H9 (cell line): ENCODE results near the gene DLX1. TPM values are rescaled to one million over a fixed set of nuclear protein-coding genes. Genes with fewer than 3 reads are reported as not detected.

ENCODE experiments used
- DNase-seq: peaks from one replicate; pipeline ENCODE4 v3.0.0-alpha.2; 2017
- H2AFZ ChIP-seq: one replicate; pipeline ENCODE4 v1.6.1; 2013; ENCODE audit warnings: mild to moderate bottlenecking, low read length, control low read depth, moderate library complexity
- H2AK5ac ChIP-seq: 2 replicates; pipeline ENCODE4 v1.6.1; 2013; ENCODE audit warnings: low read length, control low read depth, mixed read lengths; ENCODE audit not compliant: insufficient read length
- H2BK120ac ChIP-seq: one replicate; pipeline ENCODE4 v1.6.1; 2013; ENCODE audit warnings: low read depth, mild to moderate bottlenecking, low read length, control low read depth, inconsistent platforms; ENCODE audit not compliant: poor library complexity, severe bottlenecking
- H2BK12ac ChIP-seq: 2 replicates; pipeline ENCODE4 v1.6.1; 2013; ENCODE audit warnings: low read length, control low read depth, mixed read lengths, low read depth; ENCODE audit not compliant: insufficient read length
- H2BK15ac ChIP-seq: 2 replicates; pipeline ENCODE4 v1.6.1; 2013; ENCODE audit warnings: low read depth, low read length, control low read depth
- H2BK20ac ChIP-seq: one replicate; pipeline ENCODE4 v1.6.1; 2013; ENCODE audit warnings: low read depth, mild to moderate bottlenecking, low read length, control low read depth, inconsistent platforms; ENCODE audit not compliant: poor library complexity, severe bottlenecking
- H2BK5ac ChIP-seq: 2 replicates; pipeline ENCODE4 v1.6.1; 2013; ENCODE audit warnings: low read length, control low read depth, mixed read lengths; ENCODE audit not compliant: insufficient read length
- H3K14ac ChIP-seq: 2 replicates; pipeline ENCODE4 v1.6.1; 2013; ENCODE audit warnings: low read length, control low read depth; ENCODE audit not compliant: insufficient read depth
- H3K18ac ChIP-seq: 2 replicates; pipeline ENCODE4 v1.6.1; 2013; ENCODE audit warnings: low read depth, mild to moderate bottlenecking, mixed read lengths, low read length, control low read depth; ENCODE audit not compliant: insufficient read length
- H3K23ac ChIP-seq: 2 replicates; pipeline ENCODE4 v1.6.1; 2013; ENCODE audit warnings: low read length, control low read depth, mixed read lengths, low read depth; ENCODE audit not compliant: insufficient read length
- H3K23me2 ChIP-seq: 2 replicates; pipeline ENCODE4 v1.6.1; 2013; ENCODE audit warnings: low read depth, mild to moderate bottlenecking, mixed read lengths, low read length, control low read depth; ENCODE audit not compliant: insufficient read length, poor library complexity, severe bottlenecking
- H3K27ac ChIP-seq: 2 replicates; pipeline ENCODE4 v1.5.1; 2013; ENCODE audit warnings: low read length, control low read depth, mixed read lengths, low read depth; ENCODE audit not compliant: insufficient read length
- H3K27me3 ChIP-seq: 2 replicates; pipeline ENCODE4 v1.6.1; 2013; ENCODE audit warnings: low read length, control low read depth, inconsistent platforms; ENCODE audit not compliant: insufficient read depth
- H3K4ac ChIP-seq: 2 replicates; pipeline ENCODE4 v1.6.1; 2013; ENCODE audit warnings: low read depth, mild to moderate bottlenecking, control low read depth, inconsistent platforms, low read length, moderate library complexity
- H3K4me1 ChIP-seq: 2 replicates; pipeline ENCODE4 v1.6.1; 2013; ENCODE audit warnings: low read length, control low read depth, inconsistent platforms; ENCODE audit not compliant: insufficient read depth
- H3K4me2 ChIP-seq: 2 replicates; pipeline ENCODE4 v1.6.1; 2013; ENCODE audit warnings: low read length, control low read depth, mixed read lengths; ENCODE audit not compliant: insufficient read length, insufficient read depth
- H3K56ac ChIP-seq: 2 replicates; pipeline ENCODE4 v1.6.1; 2013; ENCODE audit warnings: low read depth, mild to moderate bottlenecking, mixed read lengths, low read length, control low read depth; ENCODE audit not compliant: insufficient read length
- H3K79me1 ChIP-seq: 2 replicates; pipeline ENCODE4 v1.6.1; 2013; ENCODE audit warnings: low read depth, mild to moderate bottlenecking, moderate library complexity, low read length, control low read depth, inconsistent platforms; ENCODE audit not compliant: insufficient read depth, poor library complexity, severe bottlenecking
- H3K79me2 ChIP-seq: 2 replicates; pipeline ENCODE4 v1.6.1; 2013; ENCODE audit warnings: low read length, control low read depth, inconsistent platforms; ENCODE audit not compliant: insufficient read depth
- H3K9ac ChIP-seq: 2 replicates; pipeline ENCODE4 v1.6.1; 2013; ENCODE audit warnings: low read length, control low read depth, mixed read lengths; ENCODE audit not compliant: insufficient read length; ENCODE audit errors: extremely low read depth
- H3K9me3 ChIP-seq: one replicate; pipeline ENCODE4 v1.6.1; 2013; ENCODE audit warnings: low read depth, low read length, inconsistent platforms; ENCODE audit not compliant: control insufficient read depth
- H3T11ph ChIP-seq: one replicate; pipeline ENCODE4 v1.6.1; 2013; ENCODE audit warnings: mild to moderate bottlenecking, low read length, control low read depth, inconsistent platforms
- H4K20me1 ChIP-seq: one replicate; pipeline ENCODE4 v1.6.1; 2013; ENCODE audit not compliant: control insufficient read depth, insufficient read length, insufficient read depth
- H4K5ac ChIP-seq: 2 replicates; pipeline ENCODE4 v1.6.1; 2013; ENCODE audit warnings: low read depth, mild to moderate bottlenecking, mixed read lengths, low read length, control low read depth; ENCODE audit not compliant: insufficient read length
- H4K8ac ChIP-seq: replicated peaks from 2 replicates; pipeline ENCODE4 v1.6.1; 2013; ENCODE audit warnings: low read length, control low read depth, mixed read lengths, low read depth; ENCODE audit not compliant: insufficient read length
- H4K91ac ChIP-seq: 2 replicates; pipeline ENCODE4 v1.6.1; 2013; ENCODE audit warnings: low read depth, mild to moderate bottlenecking, moderate library complexity, mixed read lengths, low read length, control low read depth; ENCODE audit not compliant: insufficient read length
- H3K27ac Mint-ChIP-seq, 3 experiments: 2 replicates in 2 of 3; 3 replicates in 1 of 3; pipeline ENCODE4 v1.8.0; 2020 to 2021; ENCODE audit warnings: mixed read lengths in 3 of 3, mild to moderate bottlenecking in 1 of 3, moderate library complexity in 1 of 3
- H3K27me3 Mint-ChIP-seq: 2 replicates; pipeline ENCODE4 v1.8.0; 2021; ENCODE audit warnings: low read depth, mild to moderate bottlenecking, moderate library complexity, mixed read lengths
- H3K36me3 Mint-ChIP-seq, 3 experiments: 2 replicates in 2 of 3; 3 replicates in 1 of 3; pipeline ENCODE4 v1.8.0; 2020 to 2021; ENCODE audit warnings: low read depth in 3 of 3, mixed read lengths in 3 of 3; ENCODE audit not compliant: insufficient read depth in 1 of 3
- H3K4me1 Mint-ChIP-seq, 2 experiments: 2 replicates each; pipeline ENCODE4 v1.8.0; 2020; ENCODE audit warnings: mixed read lengths in 2 of 2
- H3K4me3 Mint-ChIP-seq, 2 experiments: 2 replicates in 1 of 2; 3 replicates in 1 of 2; pipeline ENCODE4 v1.8.0; 2020 to 2021; ENCODE audit warnings: mild to moderate bottlenecking in 2 of 2, mixed read lengths in 2 of 2, moderate library complexity in 1 of 2
- H3K9me3 Mint-ChIP-seq, 2 experiments: 2 replicates in 1 of 2; 3 replicates in 1 of 2; pipeline ENCODE4 v1.8.0; 2020; ENCODE audit warnings: mild to moderate bottlenecking in 2 of 2, mixed read lengths in 2 of 2, moderate library complexity in 1 of 2
- WGBS: extraction: QIAGEN DNeasy Blood & Tissue Kit; methylation state at CpG from one replicate; pipeline ENCODE4 v1.1.7; 2013; ENCODE audit warnings: missing lambda C conversion rate, low lambda C conversion rate, mixed read lengths; ENCODE audit not compliant: insufficient read length; ENCODE audit errors: extremely low coverage; 5-methylcytosine and 5-hydroxymethylcytosine counted together
- total RNA-seq: library from RNA; stranded (reverse); gene quantifications from 2 replicates; pipeline ENCODE4 v1.2.1, GENCODE V29; 2021
- TF ChIP-seq, protein P1 (sequence below): fragments of 200-600 bp; sonication (generic); conservative IDR thresholded peaks from 3 replicates; pipeline ENCODE4 v1.8.0; 2021; ENCODE audit warnings: antibody characterized with exemption, mild to moderate bottlenecking

Gene DLX1
- total RNA-seq, 1 experiment from 2014 or later, result not detected

DNA sequence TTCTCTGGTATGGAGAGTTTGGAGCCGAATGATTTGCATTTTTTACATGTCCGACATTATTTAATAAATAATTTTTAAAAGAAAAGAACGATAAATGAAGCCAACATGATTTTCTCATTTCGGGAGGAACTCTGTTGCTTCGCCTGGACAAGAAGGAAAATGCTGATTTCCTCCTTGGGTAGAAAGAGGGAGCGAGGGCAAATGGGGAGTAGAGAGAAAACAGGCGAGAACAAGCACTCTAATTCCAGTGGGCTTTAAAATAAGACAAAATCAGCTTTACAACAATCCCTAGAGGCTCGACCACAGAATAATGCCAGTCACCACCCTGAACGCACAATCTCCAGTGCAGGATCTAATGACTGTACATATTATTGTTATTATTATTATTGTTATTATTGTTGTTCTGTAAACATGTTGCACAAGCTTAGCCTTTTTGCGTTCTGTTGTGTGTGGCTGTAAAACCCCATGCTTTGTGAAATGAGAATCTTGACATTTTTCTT lies 3.7 kb downstream of the DLX1 start:
- no CpG with 5 or more reads among the region's 10 CpGs for WGBS
- no peak overlapping the region for H3K18ac ChIP-seq
- H2AFZ ChIP-seq, result no peak overlapping the region
- TF ChIP-seq, protein P1, sequence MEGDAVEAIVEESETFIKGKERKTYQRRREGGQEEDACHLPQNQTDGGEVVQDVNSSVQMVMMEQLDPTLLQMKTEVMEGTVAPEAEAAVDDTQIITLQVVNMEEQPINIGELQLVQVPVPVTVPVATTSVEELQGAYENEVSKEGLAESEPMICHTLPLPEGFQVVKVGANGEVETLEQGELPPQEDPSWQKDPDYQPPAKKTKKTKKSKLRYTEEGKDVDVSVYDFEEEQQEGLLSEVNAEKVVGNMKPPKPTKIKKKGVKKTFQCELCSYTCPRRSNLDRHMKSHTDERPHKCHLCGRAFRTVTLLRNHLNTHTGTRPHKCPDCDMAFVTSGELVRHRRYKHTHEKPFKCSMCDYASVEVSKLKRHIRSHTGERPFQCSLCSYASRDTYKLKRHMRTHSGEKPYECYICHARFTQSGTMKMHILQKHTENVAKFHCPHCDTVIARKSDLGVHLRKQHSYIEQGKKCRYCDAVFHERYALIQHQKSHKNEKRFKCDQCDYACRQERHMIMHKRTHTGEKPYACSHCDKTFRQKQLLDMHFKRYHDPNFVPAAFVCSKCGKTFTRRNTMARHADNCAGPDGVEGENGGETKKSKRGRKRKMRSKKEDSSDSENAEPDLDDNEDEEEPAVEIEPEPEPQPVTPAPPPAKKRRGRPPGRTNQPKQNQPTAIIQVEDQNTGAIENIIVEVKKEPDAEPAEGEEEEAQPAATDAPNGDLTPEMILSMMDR, result no peak
- no peak overlapping the region for H2BK120ac ChIP-seq
- H3K9ac ChIP-seq, result no peak overlapping the region
- no peak overlapping the region for H3K4me2 ChIP-seq
- Mint-ChIP-seq H3K4me3 (no peak overlapping the region), H3K9me3 (peaks cover 7 to 16% of the 10 kb centered on the region in 2 experiments; a peak in 3 of 5 replicates), H3K4me1 (peaks cover 41 to 64% of the 10 kb centered on the region in 2 experiments), H3K27ac (no peak overlapping the region), H3K36me3 (no peaks in the 10 kb centered on the region; a peak in 3 of 7 replicates), H3K27me3 (peaks cover 100% of the 10 kb centered on the region)
- H4K20me1 ChIP-seq, result no peaks in the 10 kb centered on the region
- H2BK5ac ChIP-seq, result no peak overlapping the region
- no peak overlapping the region for H3K4ac ChIP-seq
- H2BK12ac ChIP-seq, result no peak overlapping the region
- no peak overlapping the region for H3K27ac ChIP-seq
- H3K56ac ChIP-seq, result no peak overlapping the region
- H2BK20ac ChIP-seq, result no peak overlapping the region
- peaks cover 16% of the 10 kb centered on the region for H3K23me2 ChIP-seq
- no peak for DNase-seq
- no peak overlapping the region for H3K14ac ChIP-seq
- H2AK5ac ChIP-seq, result no peak overlapping the region
- no peaks in the 10 kb centered on the region for H3K9me3 ChIP-seq
- no peak overlapping the region for H2BK15ac ChIP-seq
- no peaks in the 10 kb centered on the region for H3K79me1 ChIP-seq
- peaks cover 89% of the 10 kb centered on the region for H3K27me3 ChIP-seq
- no peak overlapping the region for H3T11ph ChIP-seq
- no peak overlapping the region for H4K91ac ChIP-seq
- no peak overlapping the region for H3K23ac ChIP-seq
- H4K5ac ChIP-seq, result no peak overlapping the region
- no peak overlapping the region for H4K8ac ChIP-seq
- H3K4me1 ChIP-seq, result peaks cover 2% of the 10 kb centered on the region; the same call in 1 of the 2 replicates
- no peaks in the 10 kb centered on the region for H3K79me2 ChIP-seq
